T47D (cell line): ENCODE data around the gene ZKSCAN2.
A peak's percentile ranks its signal among the peaks of the same experiment; 100 is the strongest.

ENCODE experiments used
- DNase-seq, 2 experiments: peaks; one replicate each; pipeline versions ENCODE4 v3.0.0 to v3.0.0-alpha.2; 2011 to 2012; ENCODE audit warnings: low read depth in 1 of 2, low spot score in 1 of 2
- JUND ChIP-seq: IDR thresholded peaks from 2 replicates; pipeline ENCODE4 v1.6.1; 2012; ENCODE audit warnings: low read depth
- in situ Hi-C: cut with HindIII; loops from 2 replicates; pipeline ENCODE4 v1.10.0; 2016; ENCODE audit warnings: low sequenced_read_pairs, low pct_unique_long_range_greater_than_20kb

ZKSCAN2 gene

DNA sequence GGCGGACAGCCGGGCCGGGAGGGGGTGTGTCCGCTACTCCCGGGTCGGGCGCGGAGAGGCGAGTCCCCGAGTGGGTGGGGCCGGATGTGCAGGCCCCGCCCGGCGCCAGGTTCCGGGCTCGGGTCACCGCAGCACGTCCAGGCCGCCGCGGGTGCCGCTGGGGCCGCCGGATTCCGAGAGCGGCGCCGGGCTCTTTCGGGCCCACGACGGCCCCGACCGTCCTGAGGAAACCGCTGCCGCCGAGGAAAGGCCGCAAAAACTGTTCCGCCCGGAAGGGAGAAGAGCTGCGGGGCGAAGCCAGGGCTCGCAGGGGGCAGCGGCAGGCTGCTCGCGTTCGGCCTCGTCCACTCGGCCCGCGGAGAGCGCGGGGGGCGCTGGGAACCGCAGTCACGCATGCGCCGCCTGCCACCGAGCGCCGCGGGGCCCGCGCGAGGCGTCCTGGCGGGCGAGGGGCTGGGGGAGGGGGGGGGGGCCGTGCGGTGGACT is at the start of gene ZKSCAN2:
Gene ZKSCAN2 (minus strand): TSS at position 376 of the 486 bp plus-strand sequence. CDS start 718 bp downstream, outside the sequence.
- no peak for TF ChIP-seq JUND
- peak; percentile 76 to 95 for DNase-seq
- in situ Hi-C loops, result no loop called here

DNA sequence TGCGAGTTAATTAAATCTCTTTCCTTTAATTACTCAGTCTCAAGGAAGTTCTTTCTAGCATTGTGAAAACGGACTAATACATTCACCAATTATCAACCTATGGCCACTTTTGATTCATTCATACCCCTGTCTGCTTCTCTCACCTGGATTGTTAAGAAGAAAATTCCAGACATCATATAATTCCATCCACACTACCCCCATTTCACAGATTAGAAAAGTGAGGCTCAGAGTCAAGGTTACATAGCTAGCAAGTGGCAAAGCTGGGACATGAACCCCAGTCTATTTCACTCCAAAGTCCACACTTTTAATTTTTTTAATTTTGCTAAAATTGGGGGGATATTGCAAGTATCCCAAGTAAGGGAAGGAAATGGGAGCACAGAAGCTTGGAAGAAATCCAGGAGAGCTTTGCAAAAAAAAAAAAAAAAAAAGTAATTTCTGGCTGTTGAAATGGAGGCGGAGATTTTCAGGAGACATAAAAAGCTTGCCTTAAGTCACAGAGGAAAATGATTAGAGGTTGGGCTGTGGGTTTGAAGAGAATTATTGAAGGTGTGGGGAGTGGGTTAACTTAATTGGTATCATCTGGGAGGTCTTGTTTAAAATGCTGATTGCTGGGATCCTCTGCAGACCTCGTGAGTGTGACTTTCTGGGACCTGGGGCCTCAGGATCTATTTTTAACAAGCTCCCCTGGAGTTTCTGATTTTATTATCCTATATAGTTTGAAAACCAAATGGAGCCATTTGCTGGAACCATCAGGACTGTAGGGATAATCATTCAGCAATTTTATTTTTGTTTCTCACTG is 42.3 kb upstream of the ZKSCAN2 start:
- in situ Hi-C loops, result no loop called here
- TF ChIP-seq JUND, result no peak
- DNase-seq, result no peak

DNA sequence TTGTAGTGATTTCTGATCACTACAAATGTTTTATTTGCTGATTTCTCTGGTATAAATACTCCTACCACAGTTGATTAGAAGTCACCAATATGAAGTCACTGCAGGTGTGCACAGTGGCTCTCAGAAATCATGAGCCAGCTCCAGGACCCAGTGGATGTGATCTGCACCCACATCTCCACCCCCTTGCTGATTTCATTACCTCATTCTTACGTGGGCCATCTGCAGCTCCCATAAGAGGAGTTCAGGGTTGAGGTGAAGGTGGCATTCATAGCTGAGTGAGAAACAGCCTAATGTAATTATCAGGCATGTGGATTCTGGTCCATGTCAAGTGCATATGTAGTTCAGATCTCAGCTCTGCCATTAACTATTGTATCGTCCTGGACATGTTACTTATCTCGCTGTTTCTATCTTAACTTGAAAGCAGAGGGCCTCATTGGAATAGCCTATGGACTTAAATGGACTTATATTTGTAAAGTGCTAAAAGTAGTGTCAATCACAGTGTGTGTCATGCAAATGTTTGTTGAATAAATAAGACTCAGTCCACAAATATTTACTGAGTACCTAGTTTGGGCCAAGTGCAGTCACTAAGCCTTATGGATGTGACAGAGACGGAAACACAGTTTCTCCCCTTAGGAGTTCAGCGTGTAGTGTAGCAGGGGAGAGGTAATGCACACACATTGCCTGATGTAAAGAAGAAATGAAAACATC is 40.7 kb upstream of the ZKSCAN2 start:
- no peak for TF ChIP-seq JUND
- in situ Hi-C loops, result no loop called here
- peak; percentile 16 to 68 for DNase-seq

DNA sequence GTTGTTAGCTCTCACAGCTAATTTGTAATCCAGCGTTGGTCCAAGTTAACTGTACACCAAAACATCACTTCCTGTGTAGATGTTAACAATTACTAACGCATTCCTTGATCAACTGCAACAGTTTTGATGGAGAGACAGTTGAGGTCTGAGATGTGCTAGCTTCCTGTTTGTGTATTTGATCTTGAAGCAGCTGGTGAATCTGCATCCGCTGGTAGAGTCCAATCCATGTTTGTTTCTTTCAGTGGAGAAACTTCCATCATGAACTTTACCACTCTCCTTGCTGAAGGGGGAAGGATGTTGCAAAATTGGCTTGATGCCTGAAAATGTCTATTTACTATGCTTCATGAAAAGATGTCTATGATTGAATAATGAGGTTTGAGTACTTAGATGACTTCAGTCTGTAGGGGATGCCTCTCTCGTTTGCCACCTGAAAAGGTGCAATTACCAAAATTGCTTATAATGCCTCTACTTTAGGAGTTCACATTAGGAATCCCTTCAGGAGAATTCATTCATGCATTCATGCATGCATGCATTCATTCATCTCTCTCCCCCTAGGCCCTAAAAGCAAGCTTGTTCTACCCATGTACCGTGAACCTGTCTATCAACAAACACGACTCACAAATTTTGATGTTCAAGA is 39.6 kb upstream of the ZKSCAN2 start:
- in situ Hi-C loops, result no loop called here
- no peak for DNase-seq
- no peak for TF ChIP-seq JUND

DNA sequence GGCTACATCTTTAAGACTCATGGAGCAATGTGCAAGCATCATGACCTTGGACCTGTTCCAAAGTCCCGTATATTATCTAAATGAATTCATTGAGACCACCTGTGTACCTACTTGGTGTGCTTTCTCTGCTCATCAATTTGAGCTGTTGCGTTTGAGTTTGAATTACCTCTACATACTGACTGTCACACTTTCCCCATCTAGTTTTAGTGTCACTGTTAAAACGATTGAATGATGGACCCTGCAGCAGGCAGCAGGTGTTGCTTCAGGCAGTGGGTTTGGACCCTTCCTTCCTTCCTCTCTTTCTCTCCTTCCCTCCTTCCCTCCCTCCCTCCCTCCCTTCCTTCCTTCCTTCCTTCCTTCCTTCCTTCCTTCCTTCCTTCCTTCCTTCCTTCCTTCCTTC is 33.9 kb upstream of the ZKSCAN2 start:
- in situ Hi-C loops, result no loop called here
- no peak for DNase-seq
- no peak for TF ChIP-seq JUND

DNA sequence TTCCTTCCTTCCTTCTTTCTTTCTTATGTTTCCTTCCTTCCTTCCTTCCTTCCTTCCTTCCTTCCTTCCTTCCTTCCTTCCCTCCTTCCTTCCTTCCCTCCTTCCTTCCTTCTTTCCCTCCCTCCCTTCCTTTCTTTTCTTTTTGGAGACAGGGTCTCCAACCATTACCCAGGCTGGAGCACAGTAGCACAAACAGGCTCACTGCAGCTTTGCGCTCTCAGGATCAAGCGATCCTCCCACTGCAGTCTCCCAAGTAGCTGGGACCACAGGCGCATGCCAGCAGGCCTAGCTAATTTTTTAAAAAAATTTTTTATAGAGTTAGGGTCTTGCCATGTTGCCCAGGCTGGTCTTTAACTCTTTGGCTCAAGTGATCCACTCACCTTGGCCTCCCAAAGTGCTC is 31.8 kb upstream of the ZKSCAN2 start:
- TF ChIP-seq JUND, result no peak
- DNase-seq, result no peak
- in situ Hi-C loops, result no loop called here

DNA sequence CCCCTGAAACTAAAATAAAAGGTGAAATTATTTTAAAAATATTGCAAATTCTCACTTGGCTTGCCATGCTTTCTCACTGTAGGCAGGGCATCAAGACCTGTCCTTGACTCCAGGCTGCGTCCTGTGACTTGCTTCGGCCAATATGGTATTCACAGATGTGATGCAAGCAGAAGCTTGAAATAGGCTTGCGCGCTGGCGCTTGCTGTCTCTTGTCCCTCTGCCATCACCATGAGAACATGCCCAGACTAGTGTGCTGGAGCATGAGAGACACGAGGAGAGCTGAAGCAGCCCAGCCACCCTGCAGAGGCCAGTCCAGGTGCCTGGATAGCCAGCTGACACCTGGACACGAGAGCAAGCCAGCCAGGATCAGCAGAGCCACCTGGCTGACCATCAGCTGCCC is 21.8 kb upstream of the ZKSCAN2 start:
- in situ Hi-C loops, result no loop called here
- no peak for TF ChIP-seq JUND
- DNase-seq, result no peak

DNA sequence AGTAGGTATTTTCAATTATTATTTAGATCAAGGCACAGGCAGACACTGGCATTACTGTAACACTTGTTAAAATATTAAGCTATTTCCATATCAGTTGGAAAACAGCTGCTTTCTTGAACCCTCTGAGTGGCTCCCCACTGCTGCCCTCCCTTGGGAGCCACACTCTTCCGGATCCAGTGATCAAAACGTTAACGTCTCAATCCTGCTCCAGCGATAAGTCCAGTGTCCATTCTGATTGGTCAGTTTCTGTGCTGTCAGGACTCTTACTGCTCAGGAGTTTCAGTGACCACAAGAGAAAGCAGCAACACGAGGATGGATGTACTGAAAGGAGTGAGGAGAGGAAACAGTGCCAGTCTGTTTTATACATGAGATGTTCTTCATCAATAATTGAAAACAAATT is 13.8 kb upstream of the ZKSCAN2 start:
- TF ChIP-seq JUND, result no peak
- in situ Hi-C loops, result no loop called here
- DNase-seq, result no peak

DNA sequence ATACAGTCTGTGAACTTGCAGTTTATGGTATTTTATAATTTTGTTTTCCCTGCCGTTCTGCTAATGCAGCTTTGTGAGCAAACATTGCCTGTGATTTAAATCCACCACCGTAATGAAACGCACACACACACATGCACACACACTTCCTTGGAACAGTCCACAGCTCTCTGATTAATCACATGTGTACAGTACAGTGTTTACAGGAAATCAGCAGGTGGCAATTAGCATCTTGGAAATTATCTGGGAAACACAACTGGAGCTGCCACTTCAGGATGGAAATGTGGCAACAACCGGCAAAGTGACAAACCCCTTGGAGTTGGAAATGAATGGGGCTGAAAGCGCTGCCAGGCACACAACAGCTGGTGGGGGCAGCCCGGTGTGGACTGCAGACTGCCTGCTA is 12.9 kb upstream of the ZKSCAN2 start:
- DNase-seq, result no peak

DNA sequence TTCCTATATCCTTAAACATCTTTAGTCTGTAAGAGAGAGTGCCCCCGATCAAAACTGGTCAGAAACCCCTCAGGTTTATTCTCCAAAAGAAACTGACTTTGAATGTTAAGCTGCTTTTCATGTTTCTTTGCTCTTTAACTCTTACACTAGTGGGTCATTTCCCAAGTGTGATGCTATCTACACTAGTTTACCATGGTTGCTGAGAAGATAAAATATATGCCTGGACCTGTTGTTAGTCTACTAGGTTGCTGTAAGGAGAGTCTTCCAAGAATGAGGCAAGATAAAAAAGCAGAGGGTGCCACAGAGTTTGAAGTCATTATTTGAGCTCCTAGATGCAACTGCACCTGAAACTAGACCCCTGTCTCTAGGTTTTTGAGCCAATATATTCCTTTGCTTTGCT is 12.2 kb upstream of the ZKSCAN2 start:
- in situ Hi-C loops, result no loop called here
- no peak for TF ChIP-seq JUND
- DNase-seq, result no peak

More for the DNA sequence above, 12.9 kb upstream of the ZKSCAN2 start:
- in situ Hi-C loops, result no loop called here
- TF ChIP-seq JUND, result no peak

DNA sequence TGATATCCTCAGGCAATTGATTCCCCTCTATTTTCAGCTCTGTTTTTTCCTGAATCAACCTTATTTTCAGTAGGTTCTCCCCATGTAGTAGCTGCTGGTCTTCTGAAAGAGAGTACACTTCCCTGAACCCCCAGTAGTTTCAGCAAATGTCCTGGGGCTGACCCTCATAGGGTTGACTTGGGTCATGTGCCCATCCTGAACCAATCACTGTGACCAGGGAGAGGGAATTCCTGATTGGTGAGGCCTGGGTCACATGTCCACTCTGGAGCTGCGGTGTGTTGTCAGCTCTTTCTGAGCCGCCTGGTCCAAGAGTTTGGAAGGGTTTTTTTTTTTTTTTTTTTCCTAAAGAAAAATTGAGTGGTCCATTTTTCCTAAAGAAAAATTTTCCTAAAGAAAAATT is 8.3 kb upstream of the ZKSCAN2 start:
- in situ Hi-C loops, result no loop called here
- TF ChIP-seq JUND, result no peak
- DNase-seq, result no peak

DNA sequence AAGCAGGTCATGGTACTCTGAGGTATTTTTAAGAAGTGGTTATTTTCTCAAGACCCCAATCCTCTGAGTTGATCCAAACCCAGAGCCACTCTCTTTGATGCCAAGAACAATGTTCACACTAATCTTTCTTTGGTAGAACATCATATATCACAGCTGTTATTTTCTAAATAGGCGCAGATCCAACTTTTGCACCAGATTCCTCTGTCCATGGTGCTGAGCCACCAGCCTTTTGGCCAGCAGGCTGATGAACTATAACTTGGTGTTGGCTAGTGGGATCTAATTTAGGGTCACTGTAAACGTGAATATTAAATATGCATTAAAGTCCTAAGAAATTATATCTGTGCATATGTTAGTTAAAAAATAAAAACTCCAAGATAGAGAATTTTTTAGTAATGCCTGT is 7.0 kb upstream of the ZKSCAN2 start:
- in situ Hi-C loops, result no loop called here
- peak in 1 of 2 experiments; percentile 62 for DNase-seq
- no peak for TF ChIP-seq JUND

DNA sequence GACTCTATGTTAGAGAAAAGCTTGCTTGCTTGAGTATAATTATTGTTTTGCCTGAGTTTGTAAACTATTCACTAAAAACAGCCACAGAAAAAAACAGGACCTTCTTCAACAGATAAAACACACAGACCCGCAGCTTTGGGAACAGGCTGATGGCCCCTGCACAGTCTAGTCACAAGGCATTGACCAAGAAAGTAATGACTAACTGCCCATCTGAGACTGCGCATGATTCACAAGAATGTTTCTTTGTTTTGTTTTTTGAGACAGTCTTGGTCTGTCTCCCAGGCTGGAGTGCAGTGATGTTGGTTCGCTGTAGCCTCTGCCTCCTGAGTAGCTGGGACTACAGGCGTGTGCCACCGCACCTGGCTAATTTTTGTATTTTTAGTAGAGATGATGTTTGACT is 2.8 kb upstream of the ZKSCAN2 start:
- TF ChIP-seq JUND, result no peak
- DNase-seq, result no peak
- in situ Hi-C loops, result no loop called here
